ENCODE data around the gene DEPDC5.
A peak's percentile ranks its signal among the peaks of the same experiment; 100 is the strongest.

DNA sequence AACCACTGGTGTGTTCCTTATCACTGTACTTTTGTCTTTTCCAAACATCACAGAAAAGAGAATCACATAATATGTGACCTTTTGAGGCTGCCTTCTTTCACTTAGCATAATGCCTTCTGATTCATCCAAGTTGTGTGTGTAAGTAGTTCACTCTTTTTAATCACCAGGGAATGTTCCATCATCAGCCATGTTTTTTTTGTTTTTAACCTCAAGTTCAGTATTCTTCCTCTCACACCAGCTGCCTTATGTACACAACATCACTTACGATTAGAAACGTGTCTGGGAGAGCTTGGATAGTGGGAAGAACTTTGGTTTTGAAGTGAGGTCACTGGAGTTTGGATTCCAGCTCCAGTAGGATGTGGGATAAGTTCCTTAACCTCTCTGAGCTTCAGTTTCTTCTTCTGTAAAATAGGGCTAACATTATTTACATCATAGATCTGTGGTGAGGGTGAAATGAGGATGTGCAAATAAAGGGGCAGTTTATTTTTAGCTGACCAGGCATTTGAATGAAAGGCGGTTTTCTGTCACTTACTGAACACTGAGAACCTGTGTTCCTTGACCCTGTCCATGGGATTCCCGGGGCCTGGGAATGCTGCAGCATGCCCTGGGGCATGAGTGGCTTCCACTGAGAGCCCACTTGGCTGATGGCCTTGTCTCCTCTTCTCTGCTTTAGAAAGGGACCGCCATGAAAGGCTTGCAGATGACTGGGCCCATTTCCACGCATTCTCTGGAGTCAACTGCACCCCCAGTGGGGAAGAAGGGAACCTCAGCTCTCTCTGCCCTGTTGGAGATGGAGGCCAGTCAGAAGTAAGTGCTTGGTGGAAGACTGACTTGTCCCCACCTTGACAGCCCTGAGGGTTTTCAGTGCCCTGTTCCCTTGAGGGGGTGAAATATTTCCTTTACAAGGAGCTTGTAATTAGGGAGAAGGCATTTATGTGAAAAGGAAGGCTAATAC is 92.6 kb downstream of the DEPDC5 start:
- TF ChIP-seq EZH2 (IDR thresholded peaks at IDR 0.05; ENCODE audit: borderline replicate concordance, low read depth, low read length, poor library complexity, severe bottlenecking), result no peak
- TF ChIP-seq, protein P1, sequence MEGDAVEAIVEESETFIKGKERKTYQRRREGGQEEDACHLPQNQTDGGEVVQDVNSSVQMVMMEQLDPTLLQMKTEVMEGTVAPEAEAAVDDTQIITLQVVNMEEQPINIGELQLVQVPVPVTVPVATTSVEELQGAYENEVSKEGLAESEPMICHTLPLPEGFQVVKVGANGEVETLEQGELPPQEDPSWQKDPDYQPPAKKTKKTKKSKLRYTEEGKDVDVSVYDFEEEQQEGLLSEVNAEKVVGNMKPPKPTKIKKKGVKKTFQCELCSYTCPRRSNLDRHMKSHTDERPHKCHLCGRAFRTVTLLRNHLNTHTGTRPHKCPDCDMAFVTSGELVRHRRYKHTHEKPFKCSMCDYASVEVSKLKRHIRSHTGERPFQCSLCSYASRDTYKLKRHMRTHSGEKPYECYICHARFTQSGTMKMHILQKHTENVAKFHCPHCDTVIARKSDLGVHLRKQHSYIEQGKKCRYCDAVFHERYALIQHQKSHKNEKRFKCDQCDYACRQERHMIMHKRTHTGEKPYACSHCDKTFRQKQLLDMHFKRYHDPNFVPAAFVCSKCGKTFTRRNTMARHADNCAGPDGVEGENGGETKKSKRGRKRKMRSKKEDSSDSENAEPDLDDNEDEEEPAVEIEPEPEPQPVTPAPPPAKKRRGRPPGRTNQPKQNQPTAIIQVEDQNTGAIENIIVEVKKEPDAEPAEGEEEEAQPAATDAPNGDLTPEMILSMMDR (conservative IDR thresholded peaks at IDR 0.05; ENCODE audit: low read depth, low read length), result peak; percentile 43

Data from A673 (cell line).